Left ventricle myocardium inferior (tissue), 1 donor: ENCODE measurements around the gene RCSD1. TPM values are rescaled to one million over a fixed set of nuclear protein-coding genes. Genes with fewer than 3 reads are reported as not detected.

Experiments
- DNase-seq: peaks from one replicate; pipeline ENCODE4 v3.0.0-alpha.2; 2020
- H3K27ac ChIP-seq: fragments of 200-600 bp; replicated peaks from 2 replicates; pipeline ENCODE4 v1.8.0; 2021
- H3K27me3 ChIP-seq: fragments of 200-600 bp; 2 replicates; pipeline ENCODE4 v1.8.0; 2021; ENCODE audit warnings: low read depth
- H3K36me3 ChIP-seq: fragments of 200-600 bp; 2 replicates; pipeline ENCODE4 v1.8.0; 2021
- H3K4me1 ChIP-seq: fragments of 200-600 bp; 2 replicates; pipeline ENCODE4 v1.8.0; 2021
- H3K4me3 ChIP-seq: fragments of 200-600 bp; 2 replicates; pipeline ENCODE4 v1.8.0; 2021; ENCODE audit warnings: mild to moderate bottlenecking, moderate library complexity
- H3K9me3 ChIP-seq: fragments of 200-600 bp; replicated peaks from 2 replicates; pipeline ENCODE4 v1.8.0; 2021
- CTCF ChIP-seq: fragments of 200-600 bp; IDR thresholded peaks from 2 replicates; pipeline ENCODE4 v1.8.0; 2021; ENCODE audit warnings: antibody characterized with exemption, mild to moderate bottlenecking, borderline replicate concordance
- intact Hi-C: fragments of 100-400 bp; cut with micrococcal nuclease; formaldehyde crosslinking; loops from one replicate; pipeline ENCODE4 v1.11.0; 2022
- total RNA-seq: library from RNA; stranded (reverse); fragmentation: NEBNext Ultra II Directional; extraction: Animal tissue kit (Norgen Biotek cat#: 25700); gene quantifications from one replicate; pipeline ENCODE4 v1.2.1, GENCODE V29; 2021
- donor health status: DM: no; HTN: yes; CAD: no; lungs with severe emphysema.

RCSD1 gene
- total RNA-seq, 1 donor from 2014 or later = 42.7 TPM

- Histone ChIP-seq H3K27me3 (no peaks in the 10 kb centered on the region), H3K4me1 (peaks cover 51% of the 10 kb centered on the region), H3K27ac (peak overlapping the region; percentile 96), H3K36me3 (no peaks in the 10 kb centered on the region), H3K4me3 (no peak overlapping the region), H3K9me3 (peaks cover 12% of the 10 kb centered on the region)
- no peak for DNase-seq
- no peak for TF ChIP-seq CTCF
- intact Hi-C loops = no loop called here
Measured at GRCh38 chr1:167627615-167627864, 2.5 kb upstream of the RCSD1 start.

GRCh38 chr1:167627865-167628641 lies 2.0 kb upstream of the RCSD1 start:
- intact Hi-C loops = no loop called here
- DNase-seq = peak; percentile 31
- no peak for TF ChIP-seq CTCF
- Histone ChIP-seq H3K4me3 (no peak overlapping the region), H3K27ac (peak overlapping the region; percentile 96), H3K27me3 (no peaks in the 10 kb centered on the region), H3K9me3 (peaks cover 12% of the 10 kb centered on the region), H3K4me1 (peaks cover 56% of the 10 kb centered on the region), H3K36me3 (no peaks in the 10 kb centered on the region)

GRCh38 chr1:167628741-167629515 lies 1.1 kb upstream of the RCSD1 start:
- Histone ChIP-seq H3K27ac (peak overlapping the region; percentile 96), H3K36me3 (peaks cover 3% of the 10 kb centered on the region), H3K27me3 (no peaks in the 10 kb centered on the region), H3K4me1 (peaks cover 64% of the 10 kb centered on the region), H3K4me3 (peak overlapping the region; percentile 88), H3K9me3 (peaks cover 12% of the 10 kb centered on the region)
- no peak for DNase-seq
- no peak for TF ChIP-seq CTCF
- intact Hi-C loops = no loop called here

DNA sequence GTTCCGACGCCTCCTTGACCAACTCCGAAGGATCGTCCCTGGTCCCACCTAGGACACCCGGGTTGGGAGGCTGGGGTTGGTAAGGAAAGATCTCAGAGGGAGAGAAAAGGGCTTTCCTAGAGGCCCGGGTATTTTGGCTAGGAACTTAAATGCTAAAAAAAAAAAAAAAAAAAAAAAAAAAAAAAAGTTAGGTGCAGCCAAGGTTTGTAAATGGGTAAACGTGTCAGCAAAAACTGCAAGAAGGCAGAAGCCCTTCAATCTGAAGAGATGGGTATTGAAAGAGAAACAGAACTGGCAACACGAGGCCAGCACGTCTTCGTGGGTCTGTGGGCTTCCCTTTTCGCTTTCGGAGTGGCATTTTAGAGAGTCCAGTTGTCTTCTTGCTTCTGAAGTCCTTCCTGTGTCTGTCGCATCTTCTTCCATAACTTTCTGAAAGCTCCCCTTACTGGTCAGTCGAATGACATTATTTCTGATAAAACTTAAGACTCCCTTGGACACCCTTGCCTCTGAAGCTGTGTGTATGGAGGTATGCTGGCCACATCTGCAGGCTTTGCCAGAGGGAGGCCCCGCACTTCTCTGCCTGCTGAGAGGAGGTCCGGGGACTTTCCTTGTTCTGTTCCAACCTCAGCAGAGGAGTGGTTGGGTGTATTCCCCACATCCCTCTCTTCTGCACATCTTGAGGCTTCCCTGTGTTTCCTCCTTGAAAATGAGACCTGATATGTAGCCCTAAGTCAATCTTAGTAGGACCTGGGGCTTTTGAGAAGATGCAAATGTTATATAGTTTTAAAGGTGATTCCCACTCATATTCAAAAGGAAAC lies 745 bp downstream of the RCSD1 start:
- intact Hi-C loops = no loop called here
- peaks cover 83% of the 10 kb centered on the region for H3K4me1 ChIP-seq
- peak overlapping the region; percentile 96 for H3K27ac ChIP-seq
- peak overlapping the region; percentile 88 for H3K4me3 ChIP-seq
- TF ChIP-seq CTCF = no peak
- DNase-seq = no peak
- H3K9me3 ChIP-seq = peaks cover 1% of the 10 kb centered on the region
- H3K27me3 ChIP-seq = no peaks in the 10 kb centered on the region
- peaks cover 4% of the 10 kb centered on the region for H3K36me3 ChIP-seq

- Histone ChIP-seq H3K4me3 (peak overlapping the region; percentile 88), H3K27ac (peak overlapping the region; percentile 96), H3K9me3 (no peaks in the 10 kb centered on the region), H3K27me3 (no peaks in the 10 kb centered on the region), H3K4me1 (peaks cover 90% of the 10 kb centered on the region), H3K36me3 (peaks cover 4% of the 10 kb centered on the region)
- no peak for DNase-seq
- TF ChIP-seq CTCF = no peak
- intact Hi-C loops = no loop called here
Measured at GRCh38 chr1:167631386-167631935, 1.4 kb downstream of the RCSD1 start.
